ENCODE measurements around the gene JARID2. TPM values are rescaled to one million over a fixed set of nuclear protein-coding genes. Genes with fewer than 3 reads are reported as not detected.

JARID2 gene
- total RNA-seq, 2 donors from 2014 or later = 8.3 to 12.8 TPM

DNA sequence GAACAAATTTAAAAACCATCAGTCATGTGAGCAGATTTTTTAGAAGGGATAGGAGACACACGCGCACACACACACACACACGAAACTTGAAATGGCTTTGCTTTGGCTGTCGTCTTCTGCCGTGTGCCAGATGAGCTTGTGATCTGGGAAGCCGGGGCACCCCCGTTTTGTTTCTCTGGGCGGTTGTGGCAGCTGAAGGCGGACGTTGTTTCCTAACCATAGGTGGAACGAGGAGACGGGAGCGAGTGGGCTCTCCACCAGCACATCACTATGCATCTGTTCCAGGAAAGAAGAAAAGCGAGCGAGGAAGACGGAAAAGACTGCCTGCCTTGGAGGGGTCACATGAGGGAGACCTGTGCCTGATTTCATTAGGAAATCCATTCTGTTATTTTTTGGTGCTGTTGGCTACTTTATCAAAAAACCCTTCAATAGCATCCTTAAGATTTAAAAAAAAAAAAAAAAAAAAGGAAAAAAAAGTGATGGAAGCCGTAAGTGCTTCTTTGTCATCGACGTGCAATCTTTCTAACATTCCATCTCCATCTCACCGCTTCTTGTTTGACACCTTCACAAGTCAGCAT lies 274.8 kb downstream of the JARID2 start:
- Histone ChIP-seq H3K4me1 (ENCODE audit: control insufficient read depth in 1 of 2, low read depth in 2 of 2) (peaks cover 5 to 7% of the 10 kb centered on the region in 2 donors), H3K9me3 (no peaks in the 10 kb centered on the region), H3K27me3 (replicated peaks; ENCODE audit: insufficient read depth) (no peaks in the 10 kb centered on the region), H3K4me3 (no peak overlapping the region), H3K27ac (no peak overlapping the region), H3K36me3 (peaks cover 47% of the 10 kb centered on the region)
- DNase-seq (ENCODE audit: low spot score) (no peak), ATAC-seq (ENCODE audit: insufficient number of reproducible peaks, low FRiP score, low read depth) (no peak)
- TF ChIP-seq, protein P1, sequence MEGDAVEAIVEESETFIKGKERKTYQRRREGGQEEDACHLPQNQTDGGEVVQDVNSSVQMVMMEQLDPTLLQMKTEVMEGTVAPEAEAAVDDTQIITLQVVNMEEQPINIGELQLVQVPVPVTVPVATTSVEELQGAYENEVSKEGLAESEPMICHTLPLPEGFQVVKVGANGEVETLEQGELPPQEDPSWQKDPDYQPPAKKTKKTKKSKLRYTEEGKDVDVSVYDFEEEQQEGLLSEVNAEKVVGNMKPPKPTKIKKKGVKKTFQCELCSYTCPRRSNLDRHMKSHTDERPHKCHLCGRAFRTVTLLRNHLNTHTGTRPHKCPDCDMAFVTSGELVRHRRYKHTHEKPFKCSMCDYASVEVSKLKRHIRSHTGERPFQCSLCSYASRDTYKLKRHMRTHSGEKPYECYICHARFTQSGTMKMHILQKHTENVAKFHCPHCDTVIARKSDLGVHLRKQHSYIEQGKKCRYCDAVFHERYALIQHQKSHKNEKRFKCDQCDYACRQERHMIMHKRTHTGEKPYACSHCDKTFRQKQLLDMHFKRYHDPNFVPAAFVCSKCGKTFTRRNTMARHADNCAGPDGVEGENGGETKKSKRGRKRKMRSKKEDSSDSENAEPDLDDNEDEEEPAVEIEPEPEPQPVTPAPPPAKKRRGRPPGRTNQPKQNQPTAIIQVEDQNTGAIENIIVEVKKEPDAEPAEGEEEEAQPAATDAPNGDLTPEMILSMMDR (IDR thresholded peaks at IDR 0.05) = no peak

DNA sequence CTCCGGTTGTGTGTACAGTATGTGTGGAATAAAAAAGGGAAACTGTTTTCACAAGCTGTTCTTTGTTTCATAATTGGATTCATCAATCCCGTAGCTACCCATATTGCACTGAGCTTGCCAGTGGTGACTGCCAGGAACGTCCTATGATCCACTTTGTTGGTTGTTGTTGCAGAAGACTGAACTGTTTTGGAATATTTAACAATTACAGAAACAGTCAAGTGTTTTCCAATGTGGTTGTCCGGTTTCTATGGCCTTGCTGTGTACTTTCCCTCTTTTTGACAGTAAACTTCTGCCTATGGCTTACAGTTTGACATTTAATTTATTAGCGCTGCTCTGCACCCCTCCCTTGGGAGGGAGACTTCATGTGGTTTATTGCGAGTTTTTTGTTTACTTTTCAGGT lies 275.7 kb downstream of the JARID2 start:
- peaks cover 47% of the 10 kb centered on the region for H3K36me3 ChIP-seq
- no peak for ATAC-seq (ENCODE audit: insufficient number of reproducible peaks, low FRiP score, low read depth)
- no peaks in the 10 kb centered on the region for H3K27me3 ChIP-seq (replicated peaks; ENCODE audit: insufficient read depth)
- H3K4me1 ChIP-seq (ENCODE audit: control insufficient read depth in 1 of 2, low read depth in 2 of 2) = peaks cover 5 to 7% of the 10 kb centered on the region in 2 donors
- no peak overlapping the region for H3K4me3 ChIP-seq
- no peak overlapping the region for H3K27ac ChIP-seq
- TF ChIP-seq, protein P1 (IDR thresholded peaks at IDR 0.05) = no peak
- H3K9me3 ChIP-seq = no peaks in the 10 kb centered on the region
- no peak for DNase-seq (ENCODE audit: low spot score)

DNA sequence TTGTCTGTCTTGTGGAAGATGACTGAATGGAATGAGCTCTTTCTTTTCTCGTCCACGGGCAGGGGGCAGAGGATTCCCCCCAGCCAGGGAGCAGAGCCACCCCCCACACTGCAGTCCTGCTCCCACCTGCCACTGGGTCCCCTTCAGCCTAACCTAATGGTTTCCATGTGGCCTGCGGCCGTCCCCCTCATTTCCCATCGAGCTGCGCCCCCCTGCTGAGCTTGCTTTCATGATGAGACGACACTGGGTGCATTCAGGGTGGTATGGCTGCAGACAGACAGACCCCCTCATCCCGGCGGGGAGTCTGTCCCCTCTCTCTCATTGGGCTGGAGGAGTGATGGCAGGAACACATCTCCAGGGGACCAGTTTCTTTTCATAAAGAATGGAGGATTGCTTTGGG lies 276.2 kb downstream of the JARID2 start:
- DNase-seq (ENCODE audit: low spot score) (no peak), ATAC-seq (ENCODE audit: insufficient number of reproducible peaks, low FRiP score, low read depth) (no peak)
- Histone ChIP-seq H3K27ac (no peak overlapping the region), H3K36me3 (peaks cover 47% of the 10 kb centered on the region), H3K9me3 (no peaks in the 10 kb centered on the region), H3K4me1 (ENCODE audit: control insufficient read depth in 1 of 2, low read depth in 2 of 2) (peaks cover 5 to 7% of the 10 kb centered on the region in 2 donors), H3K27me3 (replicated peaks; ENCODE audit: insufficient read depth) (no peaks in the 10 kb centered on the region), H3K4me3 (no peak overlapping the region)
- TF ChIP-seq, protein P1 (IDR thresholded peaks at IDR 0.05) = no peak

DNA sequence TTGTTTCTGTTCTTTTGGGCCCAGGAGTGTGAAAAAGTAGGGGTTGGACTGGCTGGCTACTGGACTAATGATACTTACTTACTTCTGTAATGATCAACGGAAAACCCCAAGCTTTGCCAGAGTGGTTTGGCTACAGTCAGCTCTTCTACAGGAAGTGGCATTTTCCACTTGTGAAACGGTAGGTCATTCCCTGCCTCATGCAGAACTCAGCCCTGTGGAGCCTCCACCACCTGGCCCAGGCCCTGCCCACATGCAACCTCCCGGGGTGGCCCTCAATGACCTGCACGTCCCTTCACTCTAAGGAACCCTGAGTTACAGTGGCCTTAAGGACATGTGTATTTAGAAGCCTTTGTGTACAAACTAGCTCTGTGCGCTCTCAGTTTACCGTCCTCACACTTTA lies 276.6 kb downstream of the JARID2 start:
- Histone ChIP-seq H3K27ac (no peak overlapping the region), H3K27me3 (replicated peaks; ENCODE audit: insufficient read depth) (no peaks in the 10 kb centered on the region), H3K9me3 (no peaks in the 10 kb centered on the region), H3K4me3 (no peak overlapping the region), H3K4me1 (ENCODE audit: control insufficient read depth in 1 of 2, low read depth in 2 of 2) (peaks cover 5 to 7% of the 10 kb centered on the region in 2 donors), H3K36me3 (peaks cover 43% of the 10 kb centered on the region)
- DNase-seq (ENCODE audit: low spot score) = no peak
- TF ChIP-seq, protein P1 (IDR thresholded peaks at IDR 0.05) = no peak
- no peak for ATAC-seq (ENCODE audit: insufficient number of reproducible peaks, low FRiP score, low read depth)

DNA sequence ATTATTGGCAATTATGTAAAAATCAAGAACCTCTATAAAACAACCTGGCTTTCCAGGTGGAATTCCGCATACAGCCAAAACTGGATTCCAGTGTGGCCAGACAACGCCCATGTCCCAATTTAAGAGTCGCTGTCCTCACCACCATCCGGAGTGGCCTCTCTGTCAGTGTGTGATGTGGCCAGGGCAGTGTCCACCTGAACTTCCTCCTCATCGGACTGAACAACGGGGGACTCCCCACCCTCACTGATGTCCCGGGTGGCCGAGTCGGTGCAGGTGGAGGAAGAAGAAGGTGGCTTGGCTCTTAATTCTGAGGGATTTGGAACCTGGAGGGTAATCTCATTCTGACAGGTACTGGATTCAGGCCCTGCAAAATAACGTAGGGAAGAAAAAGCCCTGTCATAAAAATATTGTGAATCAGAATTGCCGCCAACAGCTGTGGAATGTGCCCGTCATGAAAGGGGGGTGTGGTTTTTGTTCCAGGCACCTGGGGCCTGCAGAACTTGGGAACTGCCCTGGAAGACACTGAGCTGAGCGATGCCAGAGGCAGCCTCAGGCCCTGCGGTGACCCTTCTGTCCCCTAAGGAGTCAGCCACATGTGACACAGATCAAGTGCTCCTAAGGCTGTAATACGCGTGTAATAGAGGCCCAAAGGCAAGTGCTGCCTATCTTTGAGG lies 277.1 kb downstream of the JARID2 start:
- DNase-seq (ENCODE audit: low spot score) (no peak), ATAC-seq (ENCODE audit: insufficient number of reproducible peaks, low FRiP score, low read depth) (no peak)
- H3K9me3 ChIP-seq = no peaks in the 10 kb centered on the region
- no peak overlapping the region for H3K4me3 ChIP-seq
- peaks cover 5 to 7% of the 10 kb centered on the region in 2 donors for H3K4me1 ChIP-seq (ENCODE audit: control insufficient read depth in 1 of 2, low read depth in 2 of 2)
- H3K36me3 ChIP-seq = peaks cover 38% of the 10 kb centered on the region
- no peaks in the 10 kb centered on the region for H3K27me3 ChIP-seq (replicated peaks; ENCODE audit: insufficient read depth)
- H3K27ac ChIP-seq = no peak overlapping the region
- TF ChIP-seq, protein P1 (IDR thresholded peaks at IDR 0.05) = no peak

Measured in thoracic aorta (tissue), 2 donors.